Erythroblast (primary cell): ENCODE data around the gene PARD3.

Experiments used
- GATA1 ChIP-seq: IDR thresholded peaks from 2 replicates; pipeline ENCODE4 v1.6.1; 2011; ENCODE audit warnings: low read depth, mild to moderate bottlenecking, control low read depth, low read length, moderate library complexity
- POLR2A ChIP-seq: IDR thresholded peaks from 2 replicates; pipeline ENCODE4 v1.6.1; 2011; ENCODE audit warnings: mild to moderate bottlenecking, low read length

DNA sequence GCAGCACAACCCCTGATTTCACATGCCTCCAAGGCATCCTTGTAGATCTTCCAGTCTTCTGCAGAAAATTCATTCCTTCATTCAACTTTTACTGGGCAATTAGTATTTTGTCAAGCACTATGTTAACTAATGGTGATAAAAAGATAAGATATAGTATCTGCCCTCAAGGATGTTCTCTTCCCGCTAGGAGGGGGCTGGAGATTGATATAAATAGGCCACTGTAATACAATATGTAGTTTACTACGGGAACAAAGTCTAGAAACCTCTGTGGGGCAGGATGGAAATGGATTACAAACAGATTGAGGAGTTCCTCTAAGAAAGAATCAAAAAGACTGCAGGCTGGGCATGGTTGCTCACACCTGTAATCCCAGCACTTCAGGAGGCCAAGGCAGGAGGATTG is 10.3 kb upstream of the PARD3 start:
- no peak for TF ChIP-seq POLR2A
- TF ChIP-seq GATA1, result no peak
